SK-MEL-5 (cell line): ENCODE data around the gene GAS7. TPM values are rescaled to one million over a fixed set of nuclear protein-coding genes. Genes with fewer than 3 reads are reported as not detected.

Experiments used
- DNase-seq: peaks from one replicate; pipeline ENCODE4 v3.0.0-alpha.2; 2016; ENCODE audit warnings: low read depth, low spot score
- in situ Hi-C: cut with HindIII; loops from 2 replicates; pipeline ENCODE4 v1.10.0; 2016; ENCODE audit warnings: low sequenced_read_pairs, high pct_unique_total_duplicates, low pct_unique_long_range_greater_than_20kb
- total RNA-seq: library from RNA; depleted of rRNA; stranded (reverse); fragments of >200 nt; shearing (Covaris generic); gene quantifications from 2 replicates; pipeline ENCODE4 v1.2.3, GENCODE V29; 2014

The GAS7 gene
- total RNA-seq, 1 experiment from 2014 or later: 115 TPM

GRCh38 chr17:10182785-10183184 lies 15.6 kb downstream of the GAS7 start:
- in situ Hi-C loops: no loop called here
- no peak for DNase-seq

GRCh38 chr17:10178506-10178991 lies 19.9 kb downstream of the GAS7 start:
- in situ Hi-C loops: no loop called here
- DNase-seq: no peak

- in situ Hi-C loops: no loop called here
- no peak for DNase-seq
Measured at GRCh38 chr17:10177913-10178505, 20.4 kb downstream of the GAS7 start.

- in situ Hi-C loops: no loop called here
- no peak for DNase-seq
Measured at GRCh38 chr17:10177131-10177912, 21.1 kb downstream of the GAS7 start.

- in situ Hi-C loops: no loop called here
- no peak for DNase-seq
Measured at GRCh38 chr17:10173913-10174312, 24.5 kb downstream of the GAS7 start.

GRCh38 chr17:10172778-10173177 lies 25.6 kb downstream of the GAS7 start:
- no peak for DNase-seq
- in situ Hi-C loops: no loop called here

- in situ Hi-C loops: no loop called here
- DNase-seq: no peak
Measured at GRCh38 chr17:10172241-10172741, 26.1 kb downstream of the GAS7 start.

- in situ Hi-C loops: no loop called here
- no peak for DNase-seq
Measured at GRCh38 chr17:10171581-10171981, 26.8 kb downstream of the GAS7 start.

GRCh38 chr17:10171122-10171571 lies 27.3 kb downstream of the GAS7 start:
- in situ Hi-C loops: no loop called here
- no peak for DNase-seq

- no peak for DNase-seq
- in situ Hi-C loops: no loop called here
Measured at GRCh38 chr17:10170233-10170632, 28.2 kb downstream of the GAS7 start.

- in situ Hi-C loops: no loop called here
- DNase-seq: no peak
Measured at GRCh38 chr17:10169290-10169689, 29.1 kb downstream of the GAS7 start.

GRCh38 chr17:10166176-10166935 lies 32.0 kb downstream of the GAS7 start:
- no peak for DNase-seq
- in situ Hi-C loops: no loop called here

GRCh38 chr17:10162096-10162495 lies 36.3 kb downstream of the GAS7 start:
- no peak for DNase-seq
- in situ Hi-C loops: no loop called here

GRCh38 chr17:10161386-10161785 lies 37.0 kb downstream of the GAS7 start:
- in situ Hi-C loops: no loop called here
- no peak for DNase-seq

- in situ Hi-C loops: no loop called here
- DNase-seq: no peak
Measured at GRCh38 chr17:10156948-10157607, 41.3 kb downstream of the GAS7 start.

- in situ Hi-C loops: no loop called here
- DNase-seq: no peak
Measured at GRCh38 chr17:10156599-10156947, 41.8 kb downstream of the GAS7 start.

GRCh38 chr17:10156077-10156435 lies 42.4 kb downstream of the GAS7 start:
- in situ Hi-C loops: no loop called here
- no peak for DNase-seq
